ENCODE measurements around the gene ZNF195.

DNA sequence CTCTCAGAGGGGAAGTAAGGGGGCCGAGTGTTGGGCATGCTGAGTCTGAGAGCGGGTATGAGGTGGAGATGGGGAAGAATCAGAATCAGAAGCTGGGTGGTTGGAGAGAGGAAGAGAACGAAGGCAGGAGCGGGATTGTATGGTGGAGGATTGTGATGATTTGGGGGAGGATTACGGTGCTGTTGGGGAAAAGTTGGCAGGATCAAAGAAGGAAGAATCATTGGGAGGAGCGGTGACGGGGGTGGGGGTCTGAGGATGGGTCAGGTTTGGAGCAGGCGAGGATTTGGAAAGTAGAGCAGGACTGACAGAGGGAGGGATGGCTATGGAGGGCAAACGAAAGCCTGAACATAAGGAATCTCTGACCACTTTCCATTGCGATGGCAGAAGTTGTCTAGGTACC lies 22.1 kb downstream of the ZNF195 start:
- TF ChIP-seq EZH2 (IDR thresholded peaks at IDR 0.05; ENCODE audit: borderline replicate concordance, low read length): no peak
- TF ChIP-seq, protein P1, sequence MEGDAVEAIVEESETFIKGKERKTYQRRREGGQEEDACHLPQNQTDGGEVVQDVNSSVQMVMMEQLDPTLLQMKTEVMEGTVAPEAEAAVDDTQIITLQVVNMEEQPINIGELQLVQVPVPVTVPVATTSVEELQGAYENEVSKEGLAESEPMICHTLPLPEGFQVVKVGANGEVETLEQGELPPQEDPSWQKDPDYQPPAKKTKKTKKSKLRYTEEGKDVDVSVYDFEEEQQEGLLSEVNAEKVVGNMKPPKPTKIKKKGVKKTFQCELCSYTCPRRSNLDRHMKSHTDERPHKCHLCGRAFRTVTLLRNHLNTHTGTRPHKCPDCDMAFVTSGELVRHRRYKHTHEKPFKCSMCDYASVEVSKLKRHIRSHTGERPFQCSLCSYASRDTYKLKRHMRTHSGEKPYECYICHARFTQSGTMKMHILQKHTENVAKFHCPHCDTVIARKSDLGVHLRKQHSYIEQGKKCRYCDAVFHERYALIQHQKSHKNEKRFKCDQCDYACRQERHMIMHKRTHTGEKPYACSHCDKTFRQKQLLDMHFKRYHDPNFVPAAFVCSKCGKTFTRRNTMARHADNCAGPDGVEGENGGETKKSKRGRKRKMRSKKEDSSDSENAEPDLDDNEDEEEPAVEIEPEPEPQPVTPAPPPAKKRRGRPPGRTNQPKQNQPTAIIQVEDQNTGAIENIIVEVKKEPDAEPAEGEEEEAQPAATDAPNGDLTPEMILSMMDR (conservative IDR thresholded peaks at IDR 0.05 in 1 of 2, IDR thresholded peaks at IDR 0.05 in 1 of 2; ENCODE audit: extremely low read depth in 1 of 2, insufficient read depth in 1 of 2, low read depth in 1 of 2, low read length in 2 of 2): no peak
